NT2/D1 (cell line): ENCODE measurements around the gene PRKCSH.

Experiments used
- DNase-seq: peaks from one replicate; pipeline ENCODE4 v3.0.0-alpha.2; 2011; ENCODE audit warnings: low read depth, low spot score
- H3K27me3 ChIP-seq: 2 replicates; pipeline ENCODE4 v1.6.0; 2011; ENCODE audit warnings: mild to moderate bottlenecking; ENCODE audit not compliant: insufficient read length, insufficient read depth
- H3K36me3 ChIP-seq: 2 replicates; pipeline ENCODE4 v1.6.1; 2011; ENCODE audit warnings: mild to moderate bottlenecking, low read length, mixed read lengths; ENCODE audit not compliant: insufficient read depth, insufficient read length
- H3K4me1 ChIP-seq: 2 replicates; pipeline ENCODE4 v1.5.1; 2011; ENCODE audit not compliant: insufficient read depth, insufficient read length
- H3K4me3 ChIP-seq: 2 replicates; pipeline ENCODE4 v1.5.1; 2011; ENCODE audit warnings: low read depth; ENCODE audit not compliant: insufficient read length
- H3K9ac ChIP-seq: 2 replicates; pipeline ENCODE4 v1.6.0; 2011; ENCODE audit warnings: low read depth; ENCODE audit not compliant: insufficient read length
- H3K9me3 ChIP-seq: 2 replicates; pipeline ENCODE4 v1.5.1; 2011; ENCODE audit warnings: mild to moderate bottlenecking, low read length; ENCODE audit not compliant: insufficient read depth
- SUZ12 ChIP-seq: IDR thresholded peaks from 2 replicates; pipeline ENCODE4 v1.6.1; 2011; ENCODE audit not compliant: insufficient read length, insufficient read depth; ENCODE audit errors: extremely low read depth
- YY1 ChIP-seq: IDR thresholded peaks from 2 replicates; pipeline ENCODE4 v1.6.1; 2011; ENCODE audit not compliant: insufficient read length, insufficient read depth
- ZNF274 ChIP-seq: IDR thresholded peaks from 2 replicates; pipeline ENCODE4 v1.6.1; 2011; ENCODE audit warnings: mild to moderate bottlenecking, low read depth, low read length

PRKCSH gene

GRCh38 chr19:11481534-11482383 lies 46.3 kb downstream of the PRKCSH start:
- Histone ChIP-seq H3K27me3 (peaks cover 31% of the 10 kb centered on the region), H3K4me1 (peaks cover 16% of the 10 kb centered on the region), H3K36me3 (peaks cover 2% of the 10 kb centered on the region), H3K9me3 (no peaks in the 10 kb centered on the region), H3K4me3 (peak overlapping the region; percentile 46), H3K9ac (peak overlapping the region; percentile 64)
- peak; percentile 76 for DNase-seq
- TF ChIP-seq YY1 (no peak), SUZ12 (no peak), ZNF274 (no peak)

GRCh38 chr19:11482384-11483050 lies 47.1 kb downstream of the PRKCSH start:
- peaks cover 6% of the 10 kb centered on the region for H3K36me3 ChIP-seq
- DNase-seq, result no peak
- H3K4me1 ChIP-seq, result peaks cover 16% of the 10 kb centered on the region
- H3K9ac ChIP-seq, result peak overlapping the region; percentile 64
- H3K27me3 ChIP-seq, result peaks cover 31% of the 10 kb centered on the region
- no peak for TF ChIP-seq YY1
- TF ChIP-seq ZNF274, result no peak
- TF ChIP-seq SUZ12, result no peak
- no peaks in the 10 kb centered on the region for H3K9me3 ChIP-seq
- H3K4me3 ChIP-seq, result peak overlapping the region; percentile 46

DNA sequence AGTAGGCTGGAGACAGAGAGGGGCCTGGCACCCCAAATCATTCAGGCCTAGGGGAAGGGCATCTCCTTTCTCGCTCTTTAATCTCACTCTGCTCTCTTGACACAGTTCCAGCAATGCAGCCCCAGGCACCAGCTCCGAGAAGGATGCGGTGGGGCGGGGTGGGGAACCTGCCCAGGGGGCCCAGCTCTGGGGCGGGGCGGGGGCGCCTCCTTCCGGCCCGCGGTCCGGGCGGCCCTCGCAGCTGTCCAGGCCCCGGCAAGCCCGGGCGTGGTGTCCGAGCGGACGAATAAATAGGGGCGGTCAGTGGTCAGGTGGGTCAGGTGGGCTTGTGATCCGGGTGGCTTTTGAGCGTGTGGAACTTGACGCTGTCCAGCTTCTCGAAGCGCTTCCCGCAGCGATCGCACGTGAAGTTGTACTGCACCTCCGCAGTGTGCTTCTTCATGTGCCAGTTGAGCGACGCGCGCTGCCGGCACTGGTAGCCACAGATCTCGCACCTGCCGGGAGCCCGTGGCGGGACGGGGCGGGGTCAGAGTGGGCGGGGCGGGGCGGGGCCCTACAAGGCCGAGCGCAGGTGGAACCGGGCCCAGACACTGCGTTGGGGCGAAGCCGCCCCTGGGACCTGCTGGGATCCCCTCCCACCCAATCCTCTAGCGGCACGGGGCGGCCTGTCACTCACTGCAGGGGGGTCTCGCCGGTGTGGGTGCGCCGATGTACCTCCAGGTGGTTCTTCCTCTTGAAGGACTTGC lies 48.1 kb downstream of the PRKCSH start:
- Histone ChIP-seq H3K9me3 (no peaks in the 10 kb centered on the region), H3K9ac (no peak overlapping the region), H3K36me3 (peaks cover 7% of the 10 kb centered on the region), H3K4me3 (no peak overlapping the region), H3K27me3 (peaks cover 30% of the 10 kb centered on the region), H3K4me1 (peaks cover 16% of the 10 kb centered on the region)
- TF ChIP-seq ZNF274 (no peak), YY1 (no peak), SUZ12 (no peak)
- no peak for DNase-seq

DNA sequence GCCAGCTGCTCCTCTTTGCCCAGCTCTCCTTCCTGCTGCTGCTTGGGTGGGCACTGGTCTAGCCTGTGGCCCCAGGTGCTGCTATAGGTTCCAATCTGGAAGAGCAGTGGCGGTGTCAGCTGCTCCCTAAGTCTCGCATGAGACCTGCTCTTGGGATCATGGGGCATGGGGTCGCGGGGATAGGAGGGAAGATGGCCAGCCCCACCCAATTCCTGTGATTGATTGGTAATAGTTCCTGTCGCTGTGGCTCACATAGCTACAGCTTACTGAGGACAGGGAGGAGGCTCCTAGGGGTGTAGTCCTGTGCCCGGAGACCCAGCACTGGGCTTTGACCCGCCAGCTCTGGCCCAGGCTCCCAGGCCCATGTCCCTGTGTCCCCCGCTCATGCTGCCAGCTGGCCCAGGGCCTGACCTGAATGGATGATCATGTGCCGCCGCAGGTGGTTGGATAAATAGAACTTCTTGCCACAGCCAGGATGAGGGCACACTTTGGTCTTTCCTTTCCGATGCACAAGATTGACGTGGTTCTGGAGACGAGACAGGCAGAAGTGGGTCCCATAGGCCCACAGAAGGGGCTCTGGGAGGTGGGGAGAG lies 49.9 kb downstream of the PRKCSH start:
- Histone ChIP-seq H3K4me1 (peaks cover 11% of the 10 kb centered on the region), H3K4me3 (no peak overlapping the region), H3K27me3 (peaks cover 17% of the 10 kb centered on the region), H3K9me3 (no peaks in the 10 kb centered on the region), H3K36me3 (peaks cover 7% of the 10 kb centered on the region), H3K9ac (peak overlapping the region; percentile 44)
- DNase-seq, result no peak
- TF ChIP-seq YY1 (no peak), ZNF274 (no peak), SUZ12 (no peak)

GRCh38 chr19:11486661-11487503 lies 51.4 kb downstream of the PRKCSH start:
- Histone ChIP-seq H3K9ac (no peak overlapping the region), H3K9me3 (no peaks in the 10 kb centered on the region), H3K27me3 (peaks cover 1% of the 10 kb centered on the region), H3K4me1 (peaks cover 3% of the 10 kb centered on the region), H3K36me3 (peaks cover 11% of the 10 kb centered on the region), H3K4me3 (no peak overlapping the region)
- no peak for TF ChIP-seq SUZ12
- no peak for TF ChIP-seq YY1
- no peak for TF ChIP-seq ZNF274
- DNase-seq, result no peak

GRCh38 chr19:11489378-11489777 lies 53.9 kb downstream of the PRKCSH start:
- Histone ChIP-seq H3K9me3 (no peaks in the 10 kb centered on the region), H3K9ac (no peak overlapping the region), H3K27me3 (no peaks in the 10 kb centered on the region), H3K4me1 (peaks cover 3% of the 10 kb centered on the region), H3K4me3 (no peak overlapping the region), H3K36me3 (peaks cover 14% of the 10 kb centered on the region)
- TF ChIP-seq YY1 (no peak), SUZ12 (no peak), ZNF274 (no peak)
- no peak for DNase-seq
